Transverse colon (tissue), 4 donors: Measurements from ENCODE around the gene GNB1L.

Experiments
- POLR2A ChIP-seq: fragments of 450-650 bp; IDR thresholded peaks from one replicate; pipeline ENCODE4 v1.6.1; 2016; ENCODE audit warnings: antibody characterized with exemption, mild to moderate bottlenecking, moderate library complexity
- POLR2AphosphoS5 ChIP-seq, 3 donors: sonication (generic); formaldehyde crosslinking; IDR thresholded peaks; one replicate each; pipeline ENCODE4 v1.6.1; 2016; ENCODE audit warnings: antibody characterized with exemption in 3 of 3
- TF ChIP-seq, protein P1 (sequence below), 5 experiments: fragments of 200-600 bp in 3 of 5; fragments of 450-650 bp in 2 of 5; sonication (generic) in 3 of 5; IDR thresholded peaks; 1 replicate in 2 of 5; 2 replicates in 3 of 5; pipeline ENCODE4 v1.5.1; 2016 to 2017; ENCODE audit warnings: antibody characterized with exemption in 5 of 5, inconsistent platforms in 3 of 5, mild to moderate bottlenecking in 2 of 5, moderate library complexity in 1 of 5

DNA sequence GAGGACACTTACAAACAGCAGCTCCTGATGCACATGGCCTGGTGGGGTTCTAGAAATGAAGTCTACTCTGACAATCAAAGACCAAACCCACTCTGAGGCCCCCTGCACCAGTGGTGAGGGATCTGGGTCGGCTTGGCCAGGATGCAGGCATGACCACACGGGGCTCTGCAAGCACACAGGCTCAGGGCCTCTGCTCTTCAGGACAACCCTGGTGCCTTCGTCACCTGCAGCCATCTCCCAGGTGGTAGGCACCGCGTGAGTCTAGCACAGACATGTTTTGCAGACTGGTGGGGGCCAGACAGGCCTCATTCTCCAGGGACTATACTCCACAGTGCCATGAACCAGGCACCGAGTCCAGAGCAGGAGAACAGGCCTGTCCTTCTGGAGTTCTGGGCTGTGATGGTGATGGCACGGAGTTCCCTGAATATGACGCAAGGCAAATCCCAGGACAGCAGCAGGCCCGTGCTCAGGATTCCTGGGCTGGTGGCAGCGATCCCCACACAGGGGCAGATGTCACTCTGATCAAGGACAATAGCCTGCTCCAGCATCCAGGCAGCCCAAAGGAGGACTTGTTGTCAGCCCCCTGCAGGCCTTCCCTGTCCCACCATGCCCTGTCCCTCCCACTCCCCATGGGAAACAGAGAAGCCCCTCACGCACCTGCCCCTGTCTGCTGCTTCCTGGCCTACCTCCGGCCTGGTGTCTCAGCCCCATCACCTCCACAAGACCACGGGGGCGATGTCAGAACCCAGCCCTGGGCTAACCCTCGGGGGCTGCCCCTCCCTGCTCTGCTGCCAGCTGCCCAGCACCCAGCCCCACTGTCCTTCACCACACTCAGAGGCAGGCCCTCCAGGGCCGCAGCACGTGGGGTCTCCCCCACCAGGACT is 36.1 kb downstream of the GNB1L start:
- TF ChIP-seq, protein P1, sequence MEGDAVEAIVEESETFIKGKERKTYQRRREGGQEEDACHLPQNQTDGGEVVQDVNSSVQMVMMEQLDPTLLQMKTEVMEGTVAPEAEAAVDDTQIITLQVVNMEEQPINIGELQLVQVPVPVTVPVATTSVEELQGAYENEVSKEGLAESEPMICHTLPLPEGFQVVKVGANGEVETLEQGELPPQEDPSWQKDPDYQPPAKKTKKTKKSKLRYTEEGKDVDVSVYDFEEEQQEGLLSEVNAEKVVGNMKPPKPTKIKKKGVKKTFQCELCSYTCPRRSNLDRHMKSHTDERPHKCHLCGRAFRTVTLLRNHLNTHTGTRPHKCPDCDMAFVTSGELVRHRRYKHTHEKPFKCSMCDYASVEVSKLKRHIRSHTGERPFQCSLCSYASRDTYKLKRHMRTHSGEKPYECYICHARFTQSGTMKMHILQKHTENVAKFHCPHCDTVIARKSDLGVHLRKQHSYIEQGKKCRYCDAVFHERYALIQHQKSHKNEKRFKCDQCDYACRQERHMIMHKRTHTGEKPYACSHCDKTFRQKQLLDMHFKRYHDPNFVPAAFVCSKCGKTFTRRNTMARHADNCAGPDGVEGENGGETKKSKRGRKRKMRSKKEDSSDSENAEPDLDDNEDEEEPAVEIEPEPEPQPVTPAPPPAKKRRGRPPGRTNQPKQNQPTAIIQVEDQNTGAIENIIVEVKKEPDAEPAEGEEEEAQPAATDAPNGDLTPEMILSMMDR (IDR thresholded peaks at IDR 0.05), result no peak
- TF ChIP-seq POLR2AphosphoS5 (IDR thresholded peaks at IDR 0.05), result no peak
- no peak for TF ChIP-seq POLR2A
